DMS114 treated with DMSO at 0.1 percent for 48 hours (cell line): ENCODE results near the gene ANKMY1.

Experiments
- DNase-seq: peaks from one replicate; lab custom pipeline; 2025; ENCODE audit not compliant: unreplicated experiment; lab: John Stamatoyannopoulos, UW

The ANKMY1 gene

DNA sequence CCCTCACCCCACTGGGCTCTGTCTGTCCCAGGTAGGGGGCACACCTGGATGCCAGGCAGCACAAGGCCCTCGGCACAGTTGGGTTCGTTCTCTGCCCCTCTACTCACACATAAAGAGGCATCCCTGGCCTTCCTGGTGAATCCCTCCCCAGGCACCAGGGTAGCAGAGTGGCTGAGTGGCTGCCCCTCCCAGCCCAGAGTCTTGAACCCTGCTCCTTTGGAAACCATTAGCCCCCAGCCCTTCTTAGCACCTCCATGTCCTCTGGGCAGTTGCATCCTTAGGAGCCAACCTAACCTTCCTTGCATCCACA, 120.3 kb downstream of the ANKMY1 start:
- DNase-seq, result no peak

GRCh38 chr2:240436683-240437550, 120.9 kb downstream of the ANKMY1 start:
- no peak for DNase-seq

DNA sequence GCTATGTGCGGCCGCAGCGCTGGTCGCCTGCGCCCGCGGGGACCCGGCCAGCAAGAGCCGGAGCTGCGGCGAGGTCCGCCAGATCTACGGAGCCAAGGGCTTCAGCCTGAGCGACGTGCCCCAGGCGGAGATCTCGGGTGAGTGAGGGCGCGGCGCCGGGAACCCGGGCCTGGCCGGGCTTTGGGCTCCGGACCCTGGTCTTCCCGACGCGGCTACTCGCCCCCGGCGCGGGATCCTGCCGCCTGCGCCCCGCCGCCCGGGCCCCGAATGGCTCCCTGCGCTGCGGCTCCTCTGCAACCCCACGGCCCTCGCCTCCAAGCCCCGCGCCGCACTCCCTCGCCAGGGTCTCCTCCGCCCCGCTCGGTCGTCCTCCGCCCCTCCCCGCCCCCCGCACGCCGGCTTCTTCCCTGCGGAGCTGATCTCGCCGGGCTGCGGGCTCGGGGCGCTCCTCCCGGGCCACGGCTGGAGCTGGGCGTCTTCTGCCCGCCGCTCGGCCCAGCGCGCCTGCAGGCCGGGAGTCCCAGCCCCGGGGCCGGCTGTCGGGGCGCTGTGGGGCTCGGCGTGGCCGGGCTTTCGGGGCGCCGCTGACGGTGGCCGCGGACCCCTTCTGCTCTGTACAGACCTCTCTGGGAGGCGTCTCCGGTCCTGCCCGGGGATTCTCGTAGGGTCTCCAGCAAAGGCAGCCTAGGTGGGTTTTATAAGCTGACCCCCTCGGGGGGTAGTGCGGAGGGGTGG, 121.7 kb downstream of the ANKMY1 start:
- DNase-seq, result no peak

GRCh38 chr2:240435457-240435947, 122.3 kb downstream of the ANKMY1 start, which contains the start of gene GPC1:
GPC1 (plus strand) TSS chr2:240435663; CDS start chr2:240435919, 256 bp downstream.
- DNase-seq, result peak; percentile 18

DNA sequence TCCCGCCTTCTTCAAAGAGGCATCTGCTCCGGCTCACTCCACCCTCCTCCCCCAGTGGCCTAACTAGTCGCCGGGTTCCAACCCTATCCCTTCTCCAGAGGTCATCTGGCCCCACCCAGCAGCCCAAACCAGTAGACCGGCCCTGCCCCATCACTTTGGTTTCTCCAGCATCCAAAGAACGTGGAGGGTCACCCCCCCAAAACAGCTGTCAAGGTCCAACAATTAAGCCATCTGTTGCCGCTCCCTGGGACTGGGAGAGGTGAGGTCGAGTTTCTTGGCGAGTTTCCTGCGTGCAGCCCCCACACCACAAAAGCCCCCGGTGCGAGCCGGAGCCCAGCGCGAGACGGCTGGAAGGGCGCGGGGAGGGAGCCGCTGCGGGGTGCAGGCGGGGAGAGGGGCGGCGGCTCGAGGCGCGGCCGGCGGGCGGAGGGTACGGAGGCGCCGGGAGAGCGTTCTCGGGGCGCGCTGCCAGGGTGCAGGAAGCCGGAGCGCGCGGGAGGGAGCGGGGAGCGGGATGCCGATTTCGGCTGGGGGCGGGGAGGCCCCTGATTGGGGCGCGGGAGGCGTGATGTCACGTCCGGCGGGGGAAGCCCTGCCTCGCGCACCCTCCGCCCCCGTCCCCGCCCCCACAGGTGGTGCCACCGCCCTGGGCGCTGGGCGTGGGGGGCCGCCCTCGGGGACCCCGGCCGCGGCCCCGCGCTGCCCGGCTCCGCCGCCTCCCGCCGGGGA, 122.9 kb downstream of the ANKMY1 start:
- peak; percentile 32 for DNase-seq

DNA sequence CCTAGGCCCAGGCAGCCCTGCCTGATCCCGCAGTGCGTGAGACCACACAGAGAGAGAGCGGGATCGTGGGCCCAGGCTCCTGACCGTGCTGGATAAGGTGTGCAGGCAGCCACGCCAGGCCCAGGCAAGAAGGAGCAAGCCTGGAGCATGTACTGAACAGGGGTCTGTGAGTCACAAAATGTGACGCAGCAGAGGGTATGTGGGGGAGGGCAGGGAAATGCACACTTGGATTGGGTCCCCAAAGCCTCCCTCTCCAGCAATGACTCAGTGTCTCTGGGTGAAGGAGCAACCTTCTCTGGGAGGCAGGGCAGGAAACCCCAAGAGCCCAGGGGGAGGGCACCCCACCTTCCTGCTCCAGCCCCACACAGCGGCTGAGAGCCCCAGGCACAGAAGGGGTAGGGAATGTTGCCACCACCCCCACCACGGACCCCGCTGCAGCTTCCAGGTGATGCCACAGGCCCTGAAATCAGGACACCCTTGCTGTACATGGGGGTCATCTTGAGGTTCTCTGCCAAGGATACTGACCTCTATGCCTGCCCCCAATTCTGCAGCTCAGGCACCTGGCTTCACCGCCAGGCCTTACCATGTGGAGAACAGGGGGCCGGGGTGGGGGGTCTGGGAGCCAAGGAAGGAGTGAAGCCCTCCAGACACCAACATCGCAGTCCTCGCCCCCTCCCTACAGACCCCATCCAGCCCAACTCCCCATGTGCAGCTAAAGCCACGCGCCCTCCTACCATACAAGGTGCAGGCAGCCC, 123.6 kb downstream of the ANKMY1 start:
- DNase-seq, result no peak

GRCh38 chr2:240432820-240433801, 124.7 kb downstream of the ANKMY1 start:
- DNase-seq, result no peak

GRCh38 chr2:240432430-240432819, 125.4 kb downstream of the ANKMY1 start:
- no peak for DNase-seq

DNA sequence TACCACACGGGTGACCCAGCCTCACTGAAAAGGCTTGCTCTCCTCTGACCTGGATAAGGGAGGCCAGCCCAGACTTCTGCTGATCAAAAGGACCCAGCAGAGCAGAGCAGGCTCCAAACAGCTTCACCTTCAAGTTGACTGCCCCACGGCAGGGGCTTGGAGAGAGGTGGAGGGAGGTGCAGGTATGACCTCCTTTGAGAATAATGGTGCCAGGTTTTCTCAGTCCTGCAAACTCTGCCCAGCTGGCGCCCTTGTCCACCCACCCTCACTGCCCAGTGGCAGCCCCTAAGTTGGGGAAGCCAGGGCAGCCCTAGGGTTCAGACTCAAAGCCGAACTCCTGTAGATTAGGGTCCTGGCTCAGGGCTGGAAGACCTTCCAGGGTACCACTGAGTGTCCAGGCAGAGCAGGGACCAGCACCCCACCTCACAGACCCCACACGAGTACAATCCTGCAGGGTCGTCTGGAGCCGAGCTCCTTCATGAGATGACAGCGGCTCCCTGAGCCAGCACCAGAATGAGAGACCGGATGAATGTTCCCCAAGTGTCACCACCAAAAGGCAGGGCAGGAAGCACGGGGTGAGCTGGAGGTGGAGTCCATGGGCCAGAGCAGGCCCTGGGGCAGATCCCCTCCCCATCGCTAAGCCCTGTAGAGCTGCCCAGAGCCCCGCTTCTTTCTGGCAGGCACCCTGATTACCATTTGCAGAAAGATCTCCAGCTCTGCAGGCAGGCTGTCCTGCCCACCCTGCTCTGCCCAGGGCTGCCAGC, 125.9 kb downstream of the ANKMY1 start:
- DNase-seq, result no peak

DNA sequence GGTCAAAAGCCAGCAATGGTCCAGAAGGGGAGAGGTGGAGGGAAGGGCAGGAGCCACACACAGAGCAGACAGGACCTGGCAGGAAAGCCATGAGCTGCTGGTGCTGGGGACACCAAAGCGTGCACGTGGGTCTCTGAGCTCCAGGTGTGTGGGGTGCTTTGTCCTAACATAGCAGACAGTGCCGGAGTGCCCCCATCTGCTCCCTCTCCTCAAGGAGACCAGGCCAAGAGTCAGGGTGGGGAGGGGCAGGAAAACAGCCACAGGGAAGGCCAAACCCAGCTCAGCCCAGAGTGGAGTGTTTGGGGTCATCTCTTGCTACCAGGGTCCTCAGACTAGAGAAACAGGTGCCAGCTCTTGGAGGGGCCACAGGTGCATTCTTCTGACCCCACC, 126.5 kb downstream of the ANKMY1 start:
- DNase-seq, result no peak

DNA sequence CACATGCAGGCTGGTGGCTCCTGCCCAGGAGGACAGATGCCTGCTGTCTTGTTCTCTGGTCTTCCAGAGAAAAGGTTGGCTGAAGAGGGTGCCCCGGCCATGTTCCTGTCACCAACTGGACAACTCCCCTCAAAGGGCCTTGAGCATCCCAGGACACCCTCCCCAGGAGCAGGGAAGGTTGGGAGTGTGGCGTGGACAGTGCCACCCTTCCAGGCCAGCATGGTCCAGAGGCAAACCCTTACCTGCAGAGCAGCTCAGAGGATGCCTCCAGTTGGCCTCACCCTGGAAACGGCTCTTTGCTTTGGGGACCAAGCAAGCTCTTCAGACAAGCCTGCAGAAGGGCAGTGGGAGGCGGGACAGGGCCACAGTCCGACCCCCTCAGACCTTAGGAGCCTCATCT, 127.2 kb downstream of the ANKMY1 start:
- no peak for DNase-seq

GRCh38 chr2:240429872-240430491, 127.8 kb downstream of the ANKMY1 start:
- no peak for DNase-seq
